Neural crest cell (in vitro differentiated cells): ENCODE measurements around the gene OR8A1. TPM values are rescaled to one million over a fixed set of nuclear protein-coding genes. Genes with fewer than 3 reads are reported as not detected.

Experiments
- DNase-seq: peaks from one replicate; pipeline ENCODE4 v3.0.0; 2021; ENCODE audit warnings: low read depth, mixed read lengths, low spot score
- H3K27ac Mint-ChIP-seq: one replicate; pipeline ENCODE4 v1.8.0; 2021; ENCODE audit warnings: mild to moderate bottlenecking, mixed read lengths; ENCODE audit not compliant: unreplicated experiment
- H3K27me3 Mint-ChIP-seq: 2 replicates; pipeline ENCODE4 v1.8.0; 2021; ENCODE audit warnings: low read depth, mild to moderate bottlenecking, mixed read lengths
- H3K36me3 Mint-ChIP-seq: 2 replicates; pipeline ENCODE4 v1.8.0; 2021; ENCODE audit warnings: low read depth, mild to moderate bottlenecking, mixed read lengths
- H3K4me1 Mint-ChIP-seq: 2 replicates; pipeline ENCODE4 v1.8.0; 2021; ENCODE audit warnings: mixed read lengths
- H3K4me3 Mint-ChIP-seq: one replicate; pipeline ENCODE4 v1.8.0; 2021; ENCODE audit warnings: mild to moderate bottlenecking, mixed read lengths
- H3K9me3 Mint-ChIP-seq: 2 replicates; pipeline ENCODE4 v1.8.0; 2021; ENCODE audit warnings: mixed read lengths
- CTCF ChIP-seq: fragments of 200-600 bp; sonication (generic); conservative IDR thresholded peaks from 2 replicates; pipeline ENCODE4 v1.5.0; 2021; ENCODE audit warnings: antibody characterized with exemption, mild to moderate bottlenecking
- total RNA-seq: library from RNA; stranded (reverse); gene quantifications from 2 replicates; pipeline ENCODE4 v1.2.1, GENCODE V29; 2021

The OR8A1 gene
- total RNA-seq, 1 donor from 2014 or later = not detected

DNA sequence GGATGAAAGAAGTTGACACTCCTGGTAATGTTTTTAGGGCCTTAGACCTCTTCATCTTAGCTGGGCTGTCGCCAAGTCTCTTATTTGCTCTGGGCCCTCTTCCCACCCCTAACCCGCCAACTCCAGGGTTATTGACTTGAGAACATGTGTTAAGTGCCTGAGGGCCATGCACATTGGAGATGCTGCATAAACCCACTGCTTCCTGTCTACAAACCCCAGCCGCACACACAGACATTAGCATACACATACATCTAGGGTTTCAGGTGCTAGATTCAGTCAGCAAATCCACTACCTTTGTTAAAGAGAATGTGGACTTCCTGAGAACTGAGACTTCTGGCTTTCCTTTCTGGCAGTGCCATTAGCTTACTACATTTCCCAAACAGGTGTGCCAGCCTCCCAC lies 42.2 kb downstream of the OR8A1 start:
- peaks cover 11% of the 10 kb centered on the region for H3K27me3 Mint-ChIP-seq
- no peak overlapping the region for H3K27ac Mint-ChIP-seq
- TF ChIP-seq CTCF = no peak
- H3K4me1 Mint-ChIP-seq = no peaks in the 10 kb centered on the region
- DNase-seq = no peak
- H3K9me3 Mint-ChIP-seq = no peaks in the 10 kb centered on the region
- no peaks in the 10 kb centered on the region for H3K36me3 Mint-ChIP-seq
- no peak overlapping the region for H3K4me3 Mint-ChIP-seq

DNA sequence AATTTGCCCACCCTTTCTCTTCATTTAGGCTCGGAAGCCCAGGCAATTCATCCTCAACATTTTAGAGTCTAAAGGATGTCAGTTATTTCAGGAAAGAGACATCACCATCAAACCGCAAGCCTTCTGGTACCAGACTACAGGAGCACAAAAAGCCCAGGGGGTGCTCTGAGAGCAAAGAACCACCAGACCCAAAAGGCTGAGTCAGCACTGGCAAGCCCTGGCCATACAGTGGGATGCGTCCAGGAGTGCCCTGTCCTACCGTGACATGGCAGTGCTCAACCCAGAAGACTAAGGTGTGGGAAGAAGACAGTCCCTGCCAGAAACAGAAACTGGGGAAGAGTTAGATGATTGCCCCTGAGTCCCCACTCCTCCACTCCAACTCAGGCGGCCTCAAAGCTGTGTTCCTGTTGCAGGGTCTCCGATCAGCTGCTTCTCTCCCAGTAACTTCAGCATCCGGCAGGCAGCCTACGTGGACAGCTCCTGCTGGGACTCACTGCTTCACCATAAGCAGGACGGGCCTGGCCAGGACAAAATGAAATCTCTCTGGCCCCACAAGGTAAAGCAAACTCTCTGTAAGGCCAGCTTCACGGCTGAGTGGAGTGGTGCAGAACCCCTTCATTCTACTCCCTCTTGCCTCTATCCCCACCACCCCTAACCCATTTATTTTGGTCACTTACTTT lies 42.9 kb downstream of the OR8A1 start:
- H3K9me3 Mint-ChIP-seq = no peaks in the 10 kb centered on the region
- H3K4me1 Mint-ChIP-seq = no peaks in the 10 kb centered on the region
- TF ChIP-seq CTCF = no peak

DNA sequence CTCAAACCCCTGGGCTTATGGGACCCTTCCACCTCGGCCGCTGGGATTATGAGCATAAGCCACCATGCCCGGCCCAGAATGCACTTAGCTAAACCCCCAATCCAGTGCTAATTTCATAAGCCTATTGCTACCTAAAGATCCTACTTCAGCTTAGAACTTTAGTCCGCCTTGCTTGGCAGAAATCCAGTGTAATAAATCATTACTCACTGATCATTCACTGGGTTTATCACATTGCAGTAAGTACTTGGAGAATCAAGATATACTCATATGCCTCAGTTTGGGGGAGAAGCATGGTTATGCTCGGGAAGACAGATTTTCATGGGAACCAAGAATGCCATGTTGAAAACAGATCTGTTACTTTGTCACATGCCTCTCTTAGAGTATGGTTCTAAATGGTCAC lies 49.1 kb downstream of the OR8A1 start:
- H3K27me3 Mint-ChIP-seq = peaks cover 38% of the 10 kb centered on the region
- no peak overlapping the region for H3K27ac Mint-ChIP-seq
- H3K36me3 Mint-ChIP-seq = no peaks in the 10 kb centered on the region
- peaks cover 19% of the 10 kb centered on the region for H3K4me1 Mint-ChIP-seq
- TF ChIP-seq CTCF = no peak
- no peaks in the 10 kb centered on the region for H3K9me3 Mint-ChIP-seq
- no peak for DNase-seq
- H3K4me3 Mint-ChIP-seq = no peak overlapping the region

More for the DNA sequence above, 42.9 kb downstream of the OR8A1 start:
- DNase-seq = no peak
- Mint-ChIP-seq H3K4me3 (no peak overlapping the region), H3K27ac (no peak overlapping the region), H3K27me3 (peaks cover 17% of the 10 kb centered on the region), H3K36me3 (no peaks in the 10 kb centered on the region)

Other genes starting within 250 kb of the OR8A1 start
- gene OR8D2, start 249.8 kb upstream of the OR8A1 start, total RNA-seq = not detected in 2 replicates
- gene OR8B2, start 185.5 kb upstream of the OR8A1 start, total RNA-seq = not detected in 2 replicates
- not detected in 2 replicates for gene OR8B3, start 171.0 kb upstream of the OR8A1 start, total RNA-seq
- not detected in 2 replicates for gene OR8B4, start 145.1 kb upstream of the OR8A1 start, total RNA-seq
- not detected in 2 replicates for gene OR8B8, start 124.3 kb upstream of the OR8A1 start, total RNA-seq
- not detected in 2 replicates for gene OR8B12, start 26.3 kb upstream of the OR8A1 start, total RNA-seq
- not detected in 2 replicates for gene PANX3, start 41.4 kb downstream of the OR8A1 start, total RNA-seq
- gene TBRG1, start 52.9 kb downstream of the OR8A1 start, total RNA-seq = 23.0 and 27.3 TPM in 2 replicates
- 5.3 and 5.9 TPM in 2 replicates for gene SIAE, start 103.7 kb downstream of the OR8A1 start, total RNA-seq
- gene SPA17, start 103.9 kb downstream of the OR8A1 start, total RNA-seq = 18.2 and 19.1 TPM in 2 replicates
- 30.3 and 30.7 TPM in 2 replicates for gene NRGN, start 169.9 kb downstream of the OR8A1 start, total RNA-seq
- gene VSIG2, start 182.3 kb downstream of the OR8A1 start, total RNA-seq = not detected in 2 replicates
- gene ESAM, start 192.3 kb downstream of the OR8A1 start, total RNA-seq = 0.96 and 1.1 TPM in 2 replicates
- gene MSANTD2, start 230.4 kb downstream of the OR8A1 start, total RNA-seq = 28.7 and 29.0 TPM in 2 replicates